Transverse colon (tissue), 4 donors: ENCODE results near the gene MARCHF7. TPM values are rescaled to one million over a fixed set of nuclear protein-coding genes. Genes with fewer than 3 reads are reported as not detected.
"Not testable (repeated sequence)": the region's sequence is repeated elsewhere in the genome, so short reads cannot be mapped to it uniquely, and the experiment has no call there.

Source experiments
- DNase-seq: peaks from one replicate; pipeline ENCODE4 v3.0.0-alpha.2; 2019
- H3K27ac ChIP-seq, 4 donors: fragments of 200-600 bp; sonication (generic); 2 replicates each; pipeline ENCODE4 v1.5.1; 2016 to 2018; ENCODE audit warnings: inconsistent platforms in 4 of 4
- H3K27me3 ChIP-seq: fragments of 200-600 bp; sonication (generic); 2 replicates; pipeline ENCODE4 v1.5.1; 2017; ENCODE audit warnings: inconsistent platforms
- H3K36me3 ChIP-seq, 4 donors: fragments of 200-600 bp; sonication (generic); 2 replicates each; pipeline ENCODE4 v1.5.1; 2017 to 2019; ENCODE audit warnings: inconsistent platforms in 4 of 4
- H3K4me1 ChIP-seq, 4 donors: fragments of 200-600 bp; sonication (generic); 2 replicates each; pipeline ENCODE4 v1.5.1; 2017 to 2020; ENCODE audit warnings: inconsistent platforms in 4 of 4
- H3K4me3 ChIP-seq, 4 donors: fragments of 200-600 bp; sonication (generic); 1 replicate in 1 of 4; 2 replicates in 3 of 4; pipeline versions ENCODE4 v1.5.1 to v1.6.1; 2017 to 2019; ENCODE audit warnings: inconsistent platforms in 4 of 4
- H3K9me3 ChIP-seq, 2 donors: fragments of 200-600 bp; sonication (generic); 2 replicates each; pipeline ENCODE4 v1.5.1; 2017 to 2019; ENCODE audit warnings: inconsistent platforms in 2 of 2
- CTCF ChIP-seq, 5 experiments: fragments of 200-600 bp in 3 of 5; fragments of 450-650 bp in 2 of 5; sonication (generic) in 3 of 5; IDR thresholded peaks; 1 replicate in 2 of 5; 2 replicates in 3 of 5; pipeline ENCODE4 v1.5.1; 2016 to 2017; ENCODE audit warnings: antibody characterized with exemption in 5 of 5, inconsistent platforms in 3 of 5, mild to moderate bottlenecking in 2 of 5, moderate library complexity in 1 of 5
- EP300 ChIP-seq: sonication (generic); formaldehyde crosslinking; IDR thresholded peaks from one replicate; pipeline ENCODE4 v1.6.1; 2017; ENCODE audit warnings: antibody characterized with exemption, low read depth
- POLR2A ChIP-seq: fragments of 450-650 bp; IDR thresholded peaks from one replicate; pipeline ENCODE4 v1.6.1; 2016; ENCODE audit warnings: antibody characterized with exemption, mild to moderate bottlenecking, moderate library complexity
- POLR2AphosphoS5 ChIP-seq, 3 donors: sonication (generic); formaldehyde crosslinking; IDR thresholded peaks; one replicate each; pipeline ENCODE4 v1.6.1; 2016; ENCODE audit warnings: antibody characterized with exemption in 3 of 3
- WGBS, 2 donors: methylation state at CpG; one replicate each; pipeline ENCODE4 v1.1.5; 2018; ENCODE audit warnings: low coverage in 1 of 2; 5-methylcytosine and 5-hydroxymethylcytosine counted together
- in situ Hi-C, 4 donors: fragments of 200-750 bp; cut with MboI; loops; one replicate each; pipeline versions ENCODE4 v1.15.0 to v1.15.1; 2017; ENCODE audit warnings: low sequenced_read_pairs in 3 of 4, low pct_ligation_motif_present in 1 of 4, low pct_unique_long_range_greater_than_20kb in 1 of 4
- intact Hi-C: fragments of 100-400 bp; cut with DNase I; formaldehyde crosslinking; loops from one replicate; pipeline ENCODE4 v1.15.1; 2023; ENCODE audit warnings: low total_unique reads
- total RNA-seq, 4 donors: library from RNA; depleted of rRNA; stranded (reverse); fragments of >200 nt; gene quantifications; one replicate each; pipeline ENCODE4 v1.1.0, GENCODE V29; 2016

MARCHF7 gene
- total RNA-seq, 4 donors from 2014 or later: 25.8 to 96.9 (median 71.0) TPM

GRCh38 chr2:159742846-159743245 is 30.5 kb downstream of the MARCHF7 start:
- no peak for DNase-seq
- in situ Hi-C loops: no loop called here
- intact Hi-C loops: no loop called here
- Histone ChIP-seq H3K4me3 (no peak overlapping the region), H3K36me3 (peaks cover 0 to 36% (median 6%) of the 10 kb centered on the region in 4 donors), H3K9me3 (no peaks in the 10 kb centered on the region), H3K4me1 (no peaks in the 10 kb centered on the region), H3K27me3 (no peaks in the 10 kb centered on the region), H3K27ac (no peak overlapping the region)
- TF ChIP-seq POLR2A (no peak), EP300 (no peak), POLR2AphosphoS5 (IDR thresholded peaks at IDR 0.05) (no peak), CTCF (IDR thresholded peaks at IDR 0.05) (no peak)
- WGBS, 2 donors: 91 to 100% methylated on average over 5 to 6 of the region's 6 CpGs

- no peaks in the 10 kb centered on the region for H3K9me3 ChIP-seq
- H3K4me3 ChIP-seq: no peak overlapping the region
- intact Hi-C loops: no loop called here
- no peak overlapping the region for H3K27ac ChIP-seq
- H3K27me3 ChIP-seq: no peaks in the 10 kb centered on the region
- in situ Hi-C loops: no loop called here
- DNase-seq: no peak
- H3K4me1 ChIP-seq: no peaks in the 10 kb centered on the region
- peaks cover 0 to 51% (median 11%) of the 10 kb centered on the region in 4 donors for H3K36me3 ChIP-seq
- TF ChIP-seq EP300: no peak
- TF ChIP-seq POLR2A: no peak
- TF ChIP-seq CTCF (IDR thresholded peaks at IDR 0.05): no peak
- TF ChIP-seq POLR2AphosphoS5 (IDR thresholded peaks at IDR 0.05): no peak
- WGBS, 2 donors: 77 to 82% methylated on average over 1 to 3 of the region's 3 CpGs
These were observed 32.1 kb downstream of the MARCHF7 start for GRCh38 chr2:159744363-159744762.

- 95% methylated on average over 8 to 11 of the region's 11 CpGs for WGBS, 2 donors
- in situ Hi-C loops: not testable (repeated sequence)
- H3K36me3 ChIP-seq: peaks cover 0 to 58% (median 12%) of the 10 kb centered on the region in 4 donors
These were observed 32.9 kb downstream of the MARCHF7 start for GRCh38 chr2:159745237-159745636.

GRCh38 chr2:159748089-159748488 is 35.8 kb downstream of the MARCHF7 start:
- Histone ChIP-seq H3K4me1 (no peaks in the 10 kb centered on the region), H3K4me3 (no peak overlapping the region), H3K27ac (no peak overlapping the region), H3K9me3 (no peaks in the 10 kb centered on the region), H3K36me3 (peaks cover 0 to 64% (median 16%) of the 10 kb centered on the region in 4 donors), H3K27me3 (no peaks in the 10 kb centered on the region)
- DNase-seq: no peak
- no peak for TF ChIP-seq EP300
- no peak for TF ChIP-seq CTCF (IDR thresholded peaks at IDR 0.05)
- no peak for TF ChIP-seq POLR2A
- no peak for TF ChIP-seq POLR2AphosphoS5 (IDR thresholded peaks at IDR 0.05)
- in situ Hi-C loops (no loop called here), intact Hi-C loops (no loop called here)
- WGBS, 2 donors: 97% methylated on average over 9 of the region's 9 CpGs

More at GRCh38 chr2:159745237-159745636, 32.9 kb downstream of the MARCHF7 start:
- intact Hi-C loops, H3K9me3 ChIP-seq, H3K4me1 ChIP-seq, H3K4me3 ChIP-seq, H3K27ac ChIP-seq, H3K27me3 ChIP-seq, DNase-seq: not testable (repeated sequence)

GRCh38 chr2:159750873-159751272 is 38.6 kb downstream of the MARCHF7 start:
- intact Hi-C loops (no loop called here), in situ Hi-C loops (no loop called here)
- no peak for TF ChIP-seq EP300
- no peak for TF ChIP-seq POLR2AphosphoS5 (IDR thresholded peaks at IDR 0.05)
- no peak for TF ChIP-seq CTCF (IDR thresholded peaks at IDR 0.05)
- no peak for TF ChIP-seq POLR2A
- WGBS, 2 donors: 96% methylated on average over 1 of the region's 1 CpG; no CpG with 5 or more reads in 1 of the 2 donors
- Histone ChIP-seq H3K9me3 (no peaks in the 10 kb centered on the region), H3K4me1 (peaks cover 0 to 4% (median 0%) of the 10 kb centered on the region in 4 donors), H3K27me3 (no peaks in the 10 kb centered on the region), H3K36me3 (peaks cover 0 to 53% (median 16%) of the 10 kb centered on the region in 4 donors), H3K27ac (no peak overlapping the region), H3K4me3 (no peak overlapping the region)
- DNase-seq: no peak
